CD4-positive, alpha-beta T cell (primary cell): ENCODE results near the gene LGALS13. TPM values are rescaled to one million over a fixed set of nuclear protein-coding genes. Genes with fewer than 3 reads are reported as not detected.
"Not testable (repeated sequence)": the region's sequence is repeated elsewhere in the genome, so short reads cannot be mapped to it uniquely, and the experiment has no call there.

Experiments
- ATAC-seq: fragments of 200-7000 bp; cut with Tn5 transposase; one replicate; pipeline ENCODE4 v1.10.0; 2022; ENCODE audit warnings: mild to moderate bottlenecking; ENCODE audit not compliant: poor library complexity
- CTCF ChIA-PET: fragments of 350-600 bp; sonication (Branson Sonifier 250); formaldehyde crosslinking; loops from one replicate; lab custom pipeline; 2021; ENCODE audit warnings: antibody characterized with exemption, inconsistent platforms; lab: Charles Lee
- POLR2A ChIA-PET: fragments of 350-600 bp; sonication (Branson Sonifier 250); formaldehyde crosslinking; loops from one replicate; lab custom pipeline; 2021; ENCODE audit warnings: antibody characterized with exemption, inconsistent platforms; lab: Charles Lee
- DNase-seq, 14 experiments: peaks; one replicate each; pipeline ENCODE4 v3.0.0-alpha.2; 2013 to 2020; ENCODE audit warnings: mixed read lengths in 2 of 14
- H3K27ac ChIP-seq, 2 donors: one replicate each; pipeline versions ENCODE4 v1.5.1 to v1.7.0; 2013; ENCODE audit warnings: low read length in 2 of 2, low read depth in 1 of 2, mild to moderate bottlenecking in 1 of 2
- H3K27me3 ChIP-seq, 2 experiments: 1 replicate in 1 of 2; 2 replicates in 1 of 2; pipeline versions ENCODE4 v1.6.1 to v1.7.0; 2013; ENCODE audit warnings: low read length in 2 of 2, control low read depth in 1 of 2, mild to moderate bottlenecking in 1 of 2, moderate library complexity in 1 of 2; ENCODE audit not compliant: insufficient read depth in 2 of 2, control insufficient read depth in 1 of 2
- H3K36me3 ChIP-seq: one replicate; pipeline ENCODE4 v1.6.1; 2013; ENCODE audit warnings: low read length, control low read depth; ENCODE audit not compliant: insufficient read depth
- H3K4me1 ChIP-seq: one replicate; pipeline ENCODE4 v1.6.1; 2013; ENCODE audit warnings: low read length, control low read depth; ENCODE audit not compliant: insufficient read depth
- H3K4me3 ChIP-seq: one replicate; pipeline ENCODE4 v1.5.1; 2013; ENCODE audit warnings: mild to moderate bottlenecking, low read length, moderate library complexity
- H3K9me3 ChIP-seq, 2 experiments: 1 replicate in 1 of 2; 2 replicates in 1 of 2; pipeline versions ENCODE4 v1.6.1 to v1.7.0; 2013; ENCODE audit warnings: low read length in 2 of 2, mild to moderate bottlenecking in 2 of 2, control low read depth in 1 of 2, moderate library complexity in 1 of 2; ENCODE audit not compliant: control insufficient read depth in 1 of 2, insufficient read depth in 1 of 2
- H3K27ac Mint-ChIP-seq: one replicate; pipeline ENCODE4 v1.8.0; 2020; ENCODE audit warnings: mixed read lengths
- H3K27me3 Mint-ChIP-seq: one replicate; pipeline ENCODE4 v1.8.0; 2021; ENCODE audit warnings: mixed read lengths
- H3K36me3 Mint-ChIP-seq: one replicate; pipeline ENCODE4 v1.8.0; 2021; ENCODE audit warnings: low read depth, mixed read lengths
- H3K4me1 Mint-ChIP-seq: one replicate; pipeline ENCODE4 v1.8.0; 2021; ENCODE audit warnings: low read depth, mixed read lengths
- H3K4me3 Mint-ChIP-seq: one replicate; pipeline ENCODE4 v1.8.0; 2020; ENCODE audit warnings: mild to moderate bottlenecking, mixed read lengths
- H3K9me3 Mint-ChIP-seq: one replicate; pipeline ENCODE4 v1.8.0; 2020; ENCODE audit warnings: mixed read lengths
- CTCF ChIP-seq: fragments of 200-600 bp; IDR thresholded peaks from one replicate; pipeline ENCODE4 v1.8.0; 2022; ENCODE audit warnings: antibody characterized with exemption, mild to moderate bottlenecking
- intact Hi-C, 2 experiments: fragments of 100-400 bp; cut with DNase I in 1 of 2; cut with micrococcal nuclease in 1 of 2; formaldehyde crosslinking; loops; one replicate each; pipeline versions ENCODE4 v1.15.1 to v1.9.0; 2023 to 2025; cut with DNase I, micrococcal nuclease
- total RNA-seq, 174 experiments: library from RNA in 2 of 174; stranded (reverse) in 2 of 174; gene quantifications; one replicate each; pipeline ENCODE4 v1.2.3 and lab custom pipeline; 2021 to 2026

Gene LGALS13
- total RNA-seq, 2 experiments from 2014 or later: not detected

GRCh38 chr19:39613597-39613996, 11.3 kb downstream of the LGALS13 start:
- H3K27me3 Mint-ChIP-seq: peaks cover 32% of the 10 kb centered on the region
- H3K4me3 ChIP-seq: no peak overlapping the region
- no peaks in the 10 kb centered on the region for H3K36me3 Mint-ChIP-seq
- H3K36me3 ChIP-seq: no peaks in the 10 kb centered on the region
- ATAC-seq (no peak), DNase-seq (no peak)
- no peak overlapping the region for H3K27ac Mint-ChIP-seq
- CTCF ChIA-PET: no interaction called here
- no peaks in the 10 kb centered on the region for H3K27me3 ChIP-seq
- H3K9me3 ChIP-seq: peaks cover 0 to 6% of the 10 kb centered on the region in 2 experiments
- no peak overlapping the region for H3K27ac ChIP-seq
- intact Hi-C loops: no loop called here
- TF ChIP-seq CTCF: no peak
- POLR2A ChIA-PET: no interaction called here
- no peaks in the 10 kb centered on the region for H3K4me1 ChIP-seq
- H3K4me3 Mint-ChIP-seq: no peak overlapping the region
- peaks cover 5% of the 10 kb centered on the region for H3K9me3 Mint-ChIP-seq
- no peaks in the 10 kb centered on the region for H3K4me1 Mint-ChIP-seq

GRCh38 chr19:39617745-39618144, 15.4 kb downstream of the LGALS13 start:
- H3K27me3 Mint-ChIP-seq: peaks cover 66% of the 10 kb centered on the region
- no peak for TF ChIP-seq CTCF
- intact Hi-C loops: no loop called here
- H3K4me3 Mint-ChIP-seq: no peak overlapping the region
- no peaks in the 10 kb centered on the region for H3K4me1 Mint-ChIP-seq
- ChIA-PET POLR2A (no interaction called here), CTCF (no interaction called here)
- no peak for DNase-seq
- no peak for ATAC-seq
- Histone ChIP-seq H3K27me3 (peaks cover 2 to 4% of the 10 kb centered on the region in 2 experiments), H3K27ac (no peak overlapping the region), H3K36me3 (no peaks in the 10 kb centered on the region), H3K4me3 (no peak overlapping the region), H3K9me3 (peaks cover 0 to 6% of the 10 kb centered on the region in 2 experiments), H3K4me1 (no peaks in the 10 kb centered on the region)
- no peak overlapping the region for H3K27ac Mint-ChIP-seq
- H3K9me3 Mint-ChIP-seq: peaks cover 5% of the 10 kb centered on the region
- H3K36me3 Mint-ChIP-seq: no peaks in the 10 kb centered on the region

- Histone ChIP-seq H3K27me3 (peaks cover 15 to 19% of the 10 kb centered on the region in 2 experiments), H3K4me3 (no peak overlapping the region), H3K4me1 (no peaks in the 10 kb centered on the region), H3K27ac (no peak overlapping the region), H3K9me3 (no peaks in the 10 kb centered on the region), H3K36me3 (no peaks in the 10 kb centered on the region)
- Mint-ChIP-seq H3K4me1 (no peaks in the 10 kb centered on the region), H3K4me3 (no peak overlapping the region), H3K36me3 (no peaks in the 10 kb centered on the region), H3K27me3 (peaks cover 68% of the 10 kb centered on the region), H3K27ac (no peak overlapping the region), H3K9me3 (no peaks in the 10 kb centered on the region)
- no peak for TF ChIP-seq CTCF
- POLR2A ChIA-PET: no interaction called here
- DNase-seq: no peak
- intact Hi-C loops: no loop called here
- no peak for ATAC-seq
- CTCF ChIA-PET: no interaction called here
Measured at GRCh38 chr19:39623946-39624345, 21.6 kb downstream of the LGALS13 start.

- H3K27ac Mint-ChIP-seq, H3K27ac ChIP-seq, H3K9me3 Mint-ChIP-seq, H3K36me3 Mint-ChIP-seq, H3K4me1 ChIP-seq, ATAC-seq, H3K4me3 Mint-ChIP-seq, H3K9me3 ChIP-seq, intact Hi-C loops, H3K4me1 Mint-ChIP-seq, H3K4me3 ChIP-seq, H3K36me3 ChIP-seq: not testable (repeated sequence)
- H3K27me3 ChIP-seq: peaks cover 18 to 19% of the 10 kb centered on the region in 2 experiments
- peaks cover 38% of the 10 kb centered on the region for H3K27me3 Mint-ChIP-seq
- POLR2A ChIA-PET: interaction anchor here (1.0 kb wide), 1 partner anchor 192 kb away, joined by 3 read pairs; no protein-coding TSS in a partner anchor
- CTCF ChIA-PET: interaction anchor here (0.6 kb wide), 1 partner anchor 411 kb away, joined by 3 read pairs; no protein-coding TSS in a partner anchor
- peak in 3 of 14 experiments; percentile 6 to 26 (median 10) for DNase-seq
Measured at GRCh38 chr19:39627631-39628030, 25.3 kb downstream of the LGALS13 start.
